OCI-LY7 (cell line): ENCODE measurements around the gene LCE4A. TPM values are rescaled to one million over a fixed set of nuclear protein-coding genes. Genes with fewer than 3 reads are reported as not detected.

ENCODE experiments used
- BruUV-seq: library from RNA; stranded (reverse); fragments of 400-500 nt; replicated peaks from 2 replicates; lab custom pipeline; 2021; lab: Mats Ljungman, UMichigan
- CTCF ChIA-PET: fragments of 300-600 bp; sonication (Branson Sonifier 250); formaldehyde crosslinking; loops from one replicate; lab custom pipeline; 2022; ENCODE audit warnings: antibody characterized with exemption; ENCODE audit not compliant: unreplicated experiment; lab: Charles Lee
- POLR2A ChIA-PET: fragments of 300-600 bp; sonication (Branson Sonifier 250); formaldehyde crosslinking; loops from one replicate; lab custom pipeline; 2022; ENCODE audit warnings: antibody characterized with exemption; lab: Charles Lee
- DNase-seq: peaks from one replicate; pipeline ENCODE4 v3.0.0-alpha.2; 2015; ENCODE audit warnings: low spot score
- H2AFZ ChIP-seq: fragments of 200-600 bp; sonication (generic), shearing (Covaris generic); 2 replicates; pipeline ENCODE4 v1.6.1; 2014; ENCODE audit warnings: mild to moderate bottlenecking, antibody characterized with exemption, low read length, moderate library complexity
- H3K27ac ChIP-seq: fragments of 200-600 bp; sonication (generic); 2 replicates; pipeline ENCODE4 v1.5.1; 2014; ENCODE audit warnings: mixed run types, low read depth, mild to moderate bottlenecking, moderate library complexity, low read length, inconsistent platforms; ENCODE audit not compliant: poor library complexity, severe bottlenecking
- H3K36me3 ChIP-seq: fragments of 200-600 bp; sonication (generic); 2 replicates; pipeline ENCODE4 v1.6.1; 2014; ENCODE audit warnings: mild to moderate bottlenecking, antibody characterized with exemption, low read length, moderate library complexity, mixed read lengths; ENCODE audit not compliant: insufficient read depth
- H3K4me1 ChIP-seq: fragments of 200-600 bp; sonication (generic); 2 replicates; pipeline ENCODE4 v1.5.1; 2014; ENCODE audit warnings: mild to moderate bottlenecking, low read length; ENCODE audit not compliant: insufficient read depth, poor library complexity, severe bottlenecking
- H3K4me2 ChIP-seq: fragments of 200-600 bp; sonication (generic); 2 replicates; pipeline ENCODE4 v1.6.1; 2014; ENCODE audit warnings: mild to moderate bottlenecking, low read length
- H3K4me3 ChIP-seq: fragments of 200-600 bp; sonication (generic); 2 replicates; pipeline ENCODE4 v1.5.1; 2014; ENCODE audit warnings: mild to moderate bottlenecking, low read depth, low read length; ENCODE audit not compliant: poor library complexity, severe bottlenecking
- H3K79me2 ChIP-seq: fragments of 200-600 bp; sonication (generic); 2 replicates; pipeline ENCODE4 v1.6.1; 2016; ENCODE audit warnings: low read depth, mild to moderate bottlenecking, low read length, moderate library complexity, mixed read lengths; ENCODE audit not compliant: insufficient read depth
- H3K9me2 ChIP-seq: fragments of 200-600 bp; sonication (generic); 2 replicates; pipeline ENCODE4 v1.6.1; 2016; ENCODE audit warnings: mild to moderate bottlenecking, low read length, mixed read lengths; ENCODE audit not compliant: insufficient read depth
- H3K9me3 ChIP-seq: fragments of 200-600 bp; sonication (generic); 2 replicates; pipeline ENCODE4 v1.6.1; 2014; ENCODE audit warnings: mild to moderate bottlenecking, mixed run types, low read length, mixed read lengths
- H4K20me1 ChIP-seq: fragments of 200-600 bp; sonication (generic); 2 replicates; pipeline ENCODE4 v1.6.1; 2014; ENCODE audit warnings: mild to moderate bottlenecking, antibody characterized with exemption, low read length, moderate library complexity, mixed read lengths; ENCODE audit not compliant: insufficient read depth
- EZH2phosphoT487 ChIP-seq: fragments of 200-600 bp; sonication (generic); IDR thresholded peaks from 2 replicates; pipeline ENCODE4 v1.6.1; 2018; ENCODE audit warnings: low read depth, borderline replicate concordance, mild to moderate bottlenecking, mixed run types, antibody characterized with exemption, low read length, moderate library complexity, mixed read lengths
- intact Hi-C: fragments of 100-400 bp; cut with micrococcal nuclease; formaldehyde crosslinking; loops from one replicate; pipeline ENCODE4 v1.10.0; 2022; ENCODE audit not compliant: unreplicated experiment
- total RNA-seq, 2 experiments: library from RNA; depleted of rRNA in 1 of 2; stranded (reverse); fragments of >200 nt in 1 of 2; shearing (Covaris generic) in 1 of 2; gene quantifications; 2 replicates each; pipeline ENCODE4 v1.2.3, GENCODE V29; 2014 to 2022
- TF ChIP-seq, protein P1 (sequence below): fragments of 200-600 bp; sonication (generic); conservative IDR thresholded peaks from 2 replicates; pipeline ENCODE4 v1.5.1; 2014; ENCODE audit warnings: mild to moderate bottlenecking, antibody characterized with exemption, low read length, moderate library complexity, mixed read lengths

LCE4A gene
- total RNA-seq, 2 experiments from 2014 or later: not detected

DNA sequence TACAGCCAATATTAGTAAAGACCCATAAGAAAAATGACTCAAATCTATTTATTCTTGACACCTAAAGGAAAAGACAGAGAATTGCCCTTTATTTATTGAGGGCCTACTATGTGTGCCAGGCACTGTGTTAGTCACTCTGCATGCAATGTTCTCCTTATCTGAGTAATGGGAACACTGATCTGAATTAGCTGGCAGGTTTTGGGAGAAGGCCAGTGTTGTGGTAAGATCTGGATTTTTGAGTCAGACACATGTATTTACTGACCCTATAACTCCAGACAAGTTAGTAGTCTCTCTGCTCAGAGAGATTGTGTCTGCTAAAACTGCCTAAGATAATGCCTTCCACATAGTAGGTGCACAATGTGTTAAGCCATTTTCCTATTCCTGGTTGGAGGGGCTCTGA is 17.3 kb downstream of the LCE4A start:
- POLR2A ChIA-PET: no interaction called here

DNA sequence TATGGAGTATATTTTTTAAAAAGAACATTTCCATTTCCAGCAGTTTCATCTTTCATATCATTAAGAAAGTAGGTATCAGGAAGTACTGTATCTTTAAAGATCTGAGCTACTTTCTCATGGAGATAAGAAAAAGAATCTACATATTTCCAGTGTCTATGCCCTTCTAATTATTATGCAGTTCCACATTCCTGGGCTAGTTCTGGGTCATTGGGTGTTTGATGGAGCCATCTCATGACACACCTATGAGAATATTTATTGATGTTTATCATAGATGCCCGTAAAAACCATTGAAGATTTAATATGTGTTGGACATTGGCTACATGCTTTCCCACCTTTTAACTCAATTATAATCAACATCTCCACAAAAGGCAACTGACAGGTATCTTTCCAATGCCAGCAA is 21.0 kb downstream of the LCE4A start:
- POLR2A ChIA-PET: no interaction called here
- no peak overlapping the region for H2AFZ ChIP-seq
- H4K20me1 ChIP-seq: no peaks in the 10 kb centered on the region
- no peaks in the 10 kb centered on the region for H3K9me2 ChIP-seq
- intact Hi-C loops: no loop called here
- no peaks in the 10 kb centered on the region for H3K79me2 ChIP-seq
- no peak overlapping the region for H3K27ac ChIP-seq
- no peaks in the 10 kb centered on the region for H3K36me3 ChIP-seq
- no peaks in the 10 kb centered on the region for H3K9me3 ChIP-seq
- no peaks in the 10 kb centered on the region for H3K4me1 ChIP-seq
- H3K4me3 ChIP-seq: no peak overlapping the region
- BruUV-seq: no TSS peak
- TF ChIP-seq, protein P1, sequence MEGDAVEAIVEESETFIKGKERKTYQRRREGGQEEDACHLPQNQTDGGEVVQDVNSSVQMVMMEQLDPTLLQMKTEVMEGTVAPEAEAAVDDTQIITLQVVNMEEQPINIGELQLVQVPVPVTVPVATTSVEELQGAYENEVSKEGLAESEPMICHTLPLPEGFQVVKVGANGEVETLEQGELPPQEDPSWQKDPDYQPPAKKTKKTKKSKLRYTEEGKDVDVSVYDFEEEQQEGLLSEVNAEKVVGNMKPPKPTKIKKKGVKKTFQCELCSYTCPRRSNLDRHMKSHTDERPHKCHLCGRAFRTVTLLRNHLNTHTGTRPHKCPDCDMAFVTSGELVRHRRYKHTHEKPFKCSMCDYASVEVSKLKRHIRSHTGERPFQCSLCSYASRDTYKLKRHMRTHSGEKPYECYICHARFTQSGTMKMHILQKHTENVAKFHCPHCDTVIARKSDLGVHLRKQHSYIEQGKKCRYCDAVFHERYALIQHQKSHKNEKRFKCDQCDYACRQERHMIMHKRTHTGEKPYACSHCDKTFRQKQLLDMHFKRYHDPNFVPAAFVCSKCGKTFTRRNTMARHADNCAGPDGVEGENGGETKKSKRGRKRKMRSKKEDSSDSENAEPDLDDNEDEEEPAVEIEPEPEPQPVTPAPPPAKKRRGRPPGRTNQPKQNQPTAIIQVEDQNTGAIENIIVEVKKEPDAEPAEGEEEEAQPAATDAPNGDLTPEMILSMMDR: no peak
- TF ChIP-seq EZH2phosphoT487: no peak
- CTCF ChIA-PET: no interaction called here
- no peak overlapping the region for H3K4me2 ChIP-seq
- DNase-seq: no peak

More for the DNA sequence above, 17.3 kb downstream of the LCE4A start:
- no TSS peak for BruUV-seq
- Histone ChIP-seq H3K4me1 (no peaks in the 10 kb centered on the region), H4K20me1 (no peaks in the 10 kb centered on the region), H2AFZ (no peak overlapping the region), H3K9me2 (no peaks in the 10 kb centered on the region), H3K79me2 (no peaks in the 10 kb centered on the region), H3K4me2 (no peak overlapping the region), H3K9me3 (no peaks in the 10 kb centered on the region), H3K36me3 (no peaks in the 10 kb centered on the region), H3K4me3 (no peak overlapping the region), H3K27ac (no peak overlapping the region)
- intact Hi-C loops: no loop called here
- CTCF ChIA-PET: no interaction called here
- no peak for TF ChIP-seq EZH2phosphoT487
- TF ChIP-seq, protein P1: no peak
- DNase-seq: no peak

DNA sequence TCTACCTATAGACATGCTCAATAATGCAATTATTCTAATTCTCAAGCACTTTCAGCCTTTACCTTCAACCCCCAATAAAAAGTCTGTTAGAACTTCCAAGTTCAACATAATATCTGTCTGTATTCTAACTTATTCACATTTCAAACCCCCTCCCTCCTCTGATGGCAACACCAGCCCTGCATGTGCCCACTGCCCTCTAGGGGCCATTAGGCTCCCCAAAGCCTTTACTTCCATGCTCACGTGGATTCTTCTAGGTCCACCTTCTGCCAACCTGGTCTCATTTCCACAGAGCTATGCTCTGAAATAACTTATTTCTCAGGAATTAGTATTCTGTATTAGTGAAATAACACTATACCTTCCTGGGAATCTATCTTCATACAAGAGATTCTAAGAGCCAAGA is 27.7 kb downstream of the LCE4A start:
- Histone ChIP-seq H3K9me2 (no peaks in the 10 kb centered on the region), H3K79me2 (no peaks in the 10 kb centered on the region), H3K4me1 (no peaks in the 10 kb centered on the region), H3K36me3 (no peaks in the 10 kb centered on the region), H3K27ac (no peak overlapping the region), H4K20me1 (no peaks in the 10 kb centered on the region), H3K4me2 (no peak overlapping the region), H2AFZ (no peak overlapping the region), H3K4me3 (no peak overlapping the region), H3K9me3 (no peaks in the 10 kb centered on the region)
- no peak for DNase-seq
- intact Hi-C loops: no loop called here
- TF ChIP-seq, protein P1: peak; percentile 64
- TF ChIP-seq EZH2phosphoT487: no peak
- BruUV-seq: no TSS peak
- ChIA-PET POLR2A (no interaction called here), CTCF (no interaction called here)
